Duodenal mucosa (tissue), 2 donors: ENCODE measurements around the gene IFT88.

Experiments used
- H3K27ac ChIP-seq: one replicate; pipeline ENCODE4 v1.7.0; 2013; ENCODE audit warnings: low read depth, low read length
- H3K27me3 ChIP-seq, 2 donors: one replicate each; pipeline ENCODE4 v1.7.0; 2013; ENCODE audit warnings: low read length in 2 of 2, control low read depth in 1 of 2; ENCODE audit not compliant: insufficient read depth in 2 of 2, control insufficient read depth in 1 of 2
- H3K36me3 ChIP-seq, 2 donors: one replicate each; pipeline ENCODE4 v1.7.0; 2013; ENCODE audit warnings: low read length in 2 of 2, control low read depth in 1 of 2; ENCODE audit not compliant: insufficient read depth in 2 of 2, control insufficient read depth in 1 of 2
- H3K4me1 ChIP-seq, 2 donors: one replicate each; pipeline ENCODE4 v1.7.0; 2013; ENCODE audit warnings: low read length in 2 of 2, control low read depth in 1 of 2; ENCODE audit not compliant: insufficient read depth in 2 of 2, control insufficient read depth in 1 of 2
- H3K4me3 ChIP-seq, 2 donors: one replicate each; pipeline ENCODE4 v1.7.0; 2013; ENCODE audit warnings: low read length in 2 of 2, low read depth in 1 of 2
- H3K9ac ChIP-seq, 2 donors: one replicate each; pipeline ENCODE4 v1.7.0; 2013; ENCODE audit warnings: low read length in 2 of 2, low read depth in 1 of 2
- H3K9me3 ChIP-seq, 2 donors: one replicate each; pipeline ENCODE4 v1.7.0; 2013; ENCODE audit warnings: low read length in 2 of 2, control low read depth in 1 of 2; ENCODE audit not compliant: control insufficient read depth in 1 of 2

IFT88 gene

GRCh38 chr13:20729633-20730585, 163.0 kb downstream of the IFT88 start:
- no peaks in the 10 kb centered on the region for H3K27me3 ChIP-seq
- no peak overlapping the region for H3K4me3 ChIP-seq
- H3K27ac ChIP-seq: no peak overlapping the region
- H3K36me3 ChIP-seq: no peaks in the 10 kb centered on the region
- no peak overlapping the region for H3K9ac ChIP-seq
- no peaks in the 10 kb centered on the region for H3K9me3 ChIP-seq
- H3K4me1 ChIP-seq: no peaks in the 10 kb centered on the region

- Histone ChIP-seq H3K36me3 (no peaks in the 10 kb centered on the region), H3K4me3 (no peak overlapping the region), H3K9ac (no peak overlapping the region), H3K4me1 (no peaks in the 10 kb centered on the region), H3K27ac (no peak overlapping the region), H3K27me3 (no peaks in the 10 kb centered on the region), H3K9me3 (no peaks in the 10 kb centered on the region)
Measured at GRCh38 chr13:20738616-20739015, 171.7 kb downstream of the IFT88 start.

DNA sequence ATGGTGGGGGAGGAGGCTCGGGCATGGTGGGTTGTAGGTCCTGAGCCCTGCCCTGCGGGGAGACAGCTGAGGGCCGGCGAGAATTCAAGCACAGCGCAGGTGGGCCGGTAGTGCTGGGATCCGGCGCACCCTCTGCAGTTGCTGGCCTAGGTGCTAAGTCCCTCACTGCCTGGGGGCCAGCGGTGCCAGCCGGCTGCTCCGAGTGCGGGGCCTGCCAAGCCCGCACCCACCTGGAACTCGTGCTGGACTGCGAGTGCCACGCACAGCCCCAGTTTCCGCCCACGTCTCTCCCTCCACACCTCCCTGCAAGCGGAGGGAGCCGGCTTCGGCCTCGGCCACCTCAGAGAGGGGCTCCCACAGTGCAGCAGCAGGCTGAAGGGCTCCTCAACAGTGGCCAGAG, 173.1 kb downstream of the IFT88 start:
- no peaks in the 10 kb centered on the region for H3K9me3 ChIP-seq
- no peak overlapping the region for H3K4me3 ChIP-seq
- no peaks in the 10 kb centered on the region for H3K27me3 ChIP-seq

More for the DNA sequence above, 173.1 kb downstream of the IFT88 start:
- H3K4me1 ChIP-seq: no peaks in the 10 kb centered on the region
- no peak overlapping the region for H3K27ac ChIP-seq
- no peaks in the 10 kb centered on the region for H3K36me3 ChIP-seq
- no peak overlapping the region for H3K9ac ChIP-seq
